GM21367 (cell line): ENCODE data around the gene CD99.

Experiments used
- ATAC-seq: cut with Tn5 transposase; IDR thresholded peaks from one replicate; pipeline ENCODE4 v1.9.1; 2021; ENCODE audit not compliant: unreplicated experiment

CD99 gene, protein sequence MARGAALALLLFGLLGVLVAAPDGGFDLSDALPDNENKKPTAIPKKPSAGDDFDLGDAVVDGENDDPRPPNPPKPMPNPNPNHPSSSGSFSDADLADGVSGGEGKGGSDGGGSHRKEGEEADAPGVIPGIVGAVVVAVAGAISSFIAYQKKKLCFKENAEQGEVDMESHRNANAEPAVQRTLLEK

DNA sequence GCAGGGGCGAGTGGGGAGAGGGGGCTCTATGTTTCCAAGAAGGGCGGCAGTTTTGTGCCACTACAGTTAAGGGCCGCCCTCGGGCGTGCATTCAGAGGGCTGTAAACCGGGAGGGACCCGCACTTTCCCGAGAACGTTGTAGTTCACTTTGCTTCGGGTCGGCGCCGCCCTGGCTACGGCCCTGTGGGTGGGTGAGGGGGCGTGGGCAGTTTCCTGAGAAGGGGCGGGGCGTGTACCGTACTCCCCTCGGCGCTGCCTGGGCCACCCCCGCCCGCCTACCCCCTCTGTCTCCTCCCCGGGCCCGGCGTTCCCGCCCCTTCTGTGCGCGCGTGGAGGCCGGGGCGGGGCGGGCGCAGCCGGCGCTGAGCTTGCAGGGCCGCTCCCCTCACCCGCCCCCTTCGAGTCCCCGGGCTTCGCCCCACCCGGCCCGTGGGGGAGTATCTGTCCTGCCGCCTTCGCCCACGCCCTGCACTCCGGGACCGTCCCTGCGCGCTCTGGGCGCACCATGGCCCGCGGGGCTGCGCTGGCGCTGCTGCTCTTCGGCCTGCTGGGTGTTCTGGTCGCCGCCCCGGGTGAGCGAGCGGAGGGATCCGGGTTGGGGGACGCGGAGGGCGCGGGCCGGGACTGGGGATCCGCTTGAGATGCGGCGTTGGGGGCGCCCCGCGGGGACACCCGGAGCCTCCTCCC, at the start of gene CD99:
CD99 (plus strand) TSS at position 440 of the 687 bp plus-strand sequence; CDS start at position 506, 66 bp downstream.
- peak; percentile 89 for ATAC-seq

DNA sequence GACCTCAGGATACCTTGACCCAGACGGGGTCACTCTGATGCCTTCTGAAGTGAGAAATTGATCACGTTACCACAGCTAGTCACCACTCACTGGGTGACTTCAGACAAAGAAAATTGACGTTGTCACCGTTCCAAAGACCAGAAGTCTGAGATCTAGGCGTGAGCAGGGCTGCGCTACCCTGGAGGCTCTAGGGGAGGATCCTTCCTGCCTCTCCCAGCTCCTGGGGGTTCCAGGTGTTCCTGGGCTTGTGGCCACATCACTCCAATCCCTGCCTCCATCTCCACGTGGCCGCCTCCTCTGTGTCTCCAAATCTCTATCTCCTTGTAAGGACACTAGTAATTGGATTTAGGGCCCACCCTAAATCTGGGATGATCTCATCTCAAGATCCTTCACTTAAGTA, 48.9 kb upstream of the CD99 start:
- no peak for ATAC-seq

DNA sequence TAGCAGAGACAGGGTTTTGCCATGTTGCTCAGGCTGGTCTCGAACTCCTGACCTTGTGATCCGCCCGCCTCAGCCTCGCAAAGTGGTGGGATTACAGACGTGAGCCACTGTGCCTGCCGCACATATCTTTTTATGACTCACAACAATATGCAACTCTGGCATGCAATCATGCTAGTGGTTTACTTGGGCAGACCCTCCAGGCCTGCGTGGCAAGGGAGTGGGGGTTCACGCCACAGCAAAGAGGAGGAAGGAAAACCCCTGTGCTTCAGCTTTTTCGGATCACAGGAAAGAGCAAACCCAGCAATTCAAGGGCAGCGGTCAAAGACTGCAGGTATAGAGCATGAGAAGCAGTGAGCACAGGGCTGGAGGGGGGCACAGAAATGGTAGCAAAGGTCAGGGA, 48.3 kb upstream of the CD99 start:
- ATAC-seq = no peak

DNA sequence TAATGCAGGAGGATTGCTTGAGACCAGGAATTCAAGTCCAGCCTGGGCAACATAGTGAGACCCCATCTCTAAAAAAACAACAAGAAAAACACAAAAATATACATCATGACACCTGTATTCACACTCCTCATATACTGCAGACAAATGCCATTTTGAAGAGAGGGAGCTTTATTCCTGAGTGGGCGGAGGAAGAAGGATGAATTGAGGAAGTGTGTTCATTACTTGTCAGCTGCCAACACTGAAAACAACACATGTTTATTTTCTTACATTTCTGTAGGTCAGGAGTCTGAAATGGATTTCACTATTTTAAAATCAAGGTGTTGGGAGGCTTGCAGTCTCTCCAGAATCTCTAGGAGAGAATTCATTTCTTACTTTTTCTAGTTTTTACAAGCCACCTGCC, 47.2 kb upstream of the CD99 start:
- ATAC-seq = no peak

DNA sequence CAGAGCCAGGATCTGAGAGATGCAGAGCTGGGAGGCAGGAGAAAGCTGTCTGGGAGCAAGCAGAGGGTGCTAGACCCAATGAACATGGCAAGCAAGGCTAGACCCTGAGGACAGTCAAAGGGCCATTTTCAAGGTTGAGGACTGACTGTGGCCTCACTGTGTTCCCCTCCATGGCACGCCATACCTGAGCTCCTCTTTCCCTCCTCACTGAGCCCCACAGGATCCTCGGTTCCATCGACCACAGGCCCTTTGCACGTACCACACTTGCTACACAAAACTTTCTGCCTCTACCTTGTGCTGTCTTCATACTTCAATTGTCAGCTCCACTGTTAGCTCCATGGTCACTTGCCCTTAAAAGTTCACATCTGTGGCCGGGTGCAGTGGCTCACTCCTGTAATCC, 45.5 kb upstream of the CD99 start:
- no peak for ATAC-seq

DNA sequence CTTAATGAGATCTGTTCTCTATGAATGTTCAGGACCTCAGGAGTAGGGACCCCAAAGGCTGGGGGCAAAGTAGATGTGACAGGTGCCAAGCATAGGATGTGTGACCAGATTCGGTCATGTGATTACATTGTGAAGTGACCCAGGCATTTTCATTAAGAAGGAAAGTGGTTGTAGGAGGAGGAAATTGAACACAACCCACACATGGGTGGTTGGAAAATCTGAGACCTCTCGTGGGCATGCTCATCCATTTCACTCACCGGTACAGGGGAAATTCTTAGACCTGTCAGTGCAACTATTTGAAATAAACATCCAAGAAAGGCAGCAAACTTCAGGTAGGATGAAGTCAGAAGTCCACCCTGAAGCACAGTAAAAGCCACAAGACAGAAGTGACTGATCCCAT, 43.5 kb upstream of the CD99 start:
- ATAC-seq = no peak

DNA sequence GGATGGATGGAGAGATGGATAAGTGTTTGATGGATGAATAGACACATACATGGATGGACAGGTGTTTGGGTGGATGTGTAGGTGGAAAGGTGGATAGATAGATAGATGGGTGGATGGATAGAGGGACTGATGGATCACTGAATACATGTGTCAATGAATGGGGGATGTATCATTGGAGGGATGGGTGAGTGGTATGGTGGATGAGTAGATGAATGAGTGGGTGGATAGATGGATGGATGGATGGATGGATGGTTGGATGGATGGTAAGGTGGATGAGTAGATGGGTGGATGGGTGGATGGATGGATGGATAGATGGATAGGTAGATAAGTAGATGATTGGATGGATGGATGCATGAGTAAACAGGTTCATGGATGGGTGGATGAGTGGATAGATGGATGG, 41.1 kb upstream of the CD99 start:
- ATAC-seq = no peak

DNA sequence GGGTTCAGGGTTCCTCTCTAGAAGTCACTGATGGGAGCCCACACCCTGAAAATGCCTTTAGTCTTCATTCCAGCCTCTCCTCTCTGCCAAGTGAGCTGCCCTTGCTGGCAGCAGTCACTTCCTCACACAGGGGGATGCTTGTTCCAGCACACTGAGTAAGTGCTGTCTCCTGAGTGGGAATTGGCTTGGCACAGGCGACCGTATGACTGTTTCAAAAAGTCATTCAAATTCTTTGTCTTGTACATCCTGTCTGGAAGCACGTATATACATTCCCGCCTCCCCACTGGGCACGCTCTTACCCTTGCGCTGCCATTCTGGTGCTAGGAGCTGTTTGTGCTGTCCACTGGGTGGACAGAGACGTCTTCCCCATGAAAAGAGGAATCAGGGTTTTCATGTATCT, 40.2 kb upstream of the CD99 start:
- no peak for ATAC-seq

DNA sequence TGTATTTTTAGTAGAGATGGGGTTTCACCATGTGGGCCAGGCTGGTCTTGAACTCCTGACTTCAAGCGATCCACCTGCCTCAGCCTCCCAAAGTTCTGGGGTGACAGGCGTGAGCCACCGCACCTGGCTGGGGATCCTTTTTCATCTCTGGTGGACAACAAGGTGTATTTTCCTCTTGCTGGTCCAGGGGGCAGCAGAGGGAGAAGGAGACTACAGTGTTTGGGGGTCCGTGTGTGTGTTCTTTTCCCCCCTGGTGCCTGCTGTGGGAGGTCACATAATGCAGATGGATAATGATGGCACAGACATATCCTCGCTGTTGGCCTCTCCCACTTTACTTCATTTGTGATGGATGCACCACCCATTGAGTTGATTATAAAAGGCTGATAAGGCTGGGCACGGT, 39.0 kb upstream of the CD99 start:
- ATAC-seq = no peak

DNA sequence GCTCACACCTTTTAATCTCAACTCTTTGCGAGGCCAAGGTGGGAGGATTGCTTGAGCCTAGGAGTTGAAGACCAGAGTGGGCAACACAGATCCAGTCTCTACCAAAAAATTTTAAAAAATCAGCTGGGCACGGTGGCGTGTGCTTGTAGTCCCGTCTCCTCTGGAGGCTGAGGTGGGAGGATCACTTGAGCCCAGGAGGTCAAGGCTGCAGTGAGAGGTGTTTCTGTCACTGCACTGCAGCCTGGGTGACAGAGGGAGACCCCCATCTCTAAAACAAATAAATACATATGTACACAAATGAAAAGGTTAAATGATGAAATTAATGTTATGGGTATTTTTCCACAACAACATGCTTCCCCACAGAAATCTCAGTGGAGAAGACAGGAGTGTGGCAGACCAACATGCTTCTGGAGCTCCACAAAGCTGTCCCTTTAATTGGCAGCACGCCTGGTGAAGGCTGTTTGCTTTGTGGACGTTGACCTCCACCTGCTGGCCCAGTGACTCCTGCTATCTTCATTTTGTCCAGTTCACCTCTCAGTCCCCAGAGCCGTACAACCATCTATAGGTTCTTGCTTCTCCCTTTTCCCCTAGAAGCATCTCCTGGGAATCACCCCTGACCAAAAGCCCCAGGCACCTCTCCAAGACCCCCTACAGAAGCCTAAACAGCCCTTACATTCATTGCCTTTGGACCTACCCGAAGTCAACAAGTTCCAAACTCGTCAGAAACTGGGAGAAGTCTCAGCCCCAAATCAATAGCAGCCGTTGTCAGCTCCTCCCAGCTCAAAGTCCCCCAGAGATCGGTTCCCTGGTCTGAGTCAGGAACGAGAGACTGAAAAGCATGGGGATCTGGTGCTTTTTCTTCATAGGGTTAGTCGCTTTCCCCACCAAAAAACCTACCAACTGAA, 36.4 kb upstream of the CD99 start:
- no peak for ATAC-seq

DNA sequence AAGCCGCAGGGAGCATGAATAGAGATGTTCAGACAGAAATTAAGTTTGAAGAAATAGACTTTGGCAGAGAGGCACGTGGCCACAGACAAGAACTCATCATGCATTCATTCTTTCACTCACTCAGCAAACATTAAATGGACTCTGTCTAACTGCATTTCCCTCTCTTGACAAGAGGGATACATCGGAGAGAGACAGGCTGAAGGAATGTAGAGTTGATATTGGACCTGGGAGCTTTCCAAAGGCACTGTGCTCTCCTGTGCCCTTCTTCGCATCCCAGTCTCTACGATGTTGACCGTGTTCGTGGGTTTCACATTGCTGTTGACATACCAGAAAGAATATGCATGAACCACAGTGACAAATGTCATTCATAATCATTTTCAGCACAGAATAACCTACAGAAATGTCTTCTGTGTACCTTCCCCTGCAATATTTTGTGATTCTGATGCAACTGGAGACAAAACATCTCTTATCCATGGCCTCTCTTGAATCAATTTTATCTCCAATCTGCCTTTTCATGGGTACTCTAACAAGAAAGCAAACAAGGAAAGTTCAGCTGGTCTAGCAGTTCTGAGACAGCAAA, 34.7 kb upstream of the CD99 start:
- no peak for ATAC-seq

DNA sequence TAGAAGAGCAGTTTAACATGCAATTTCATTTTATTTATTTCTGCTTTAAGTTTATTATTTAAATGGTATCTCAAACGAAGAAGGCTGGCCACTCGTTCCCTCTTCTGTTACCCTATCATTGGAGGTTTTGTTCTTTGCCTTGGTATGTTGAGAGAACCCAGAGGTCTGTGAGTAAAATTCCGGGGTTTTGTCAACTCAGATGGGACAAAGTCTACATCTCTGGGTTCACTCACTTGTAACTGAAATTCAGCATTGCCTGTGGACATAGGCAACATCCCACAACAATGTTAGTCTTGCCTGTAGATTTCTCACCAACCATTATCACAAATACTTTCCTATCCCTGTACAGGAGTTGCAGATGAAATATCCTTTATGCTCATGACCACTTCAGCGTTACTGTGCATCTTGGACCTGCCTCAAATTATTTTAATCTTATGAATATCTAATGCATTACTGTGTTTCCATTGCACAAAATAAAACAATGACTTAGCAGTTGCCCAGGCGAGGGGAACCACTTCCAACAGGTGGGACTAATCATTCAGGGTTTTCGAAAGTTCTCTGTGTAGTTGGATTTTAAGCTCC, 33.5 kb upstream of the CD99 start:
- ATAC-seq = no peak

DNA sequence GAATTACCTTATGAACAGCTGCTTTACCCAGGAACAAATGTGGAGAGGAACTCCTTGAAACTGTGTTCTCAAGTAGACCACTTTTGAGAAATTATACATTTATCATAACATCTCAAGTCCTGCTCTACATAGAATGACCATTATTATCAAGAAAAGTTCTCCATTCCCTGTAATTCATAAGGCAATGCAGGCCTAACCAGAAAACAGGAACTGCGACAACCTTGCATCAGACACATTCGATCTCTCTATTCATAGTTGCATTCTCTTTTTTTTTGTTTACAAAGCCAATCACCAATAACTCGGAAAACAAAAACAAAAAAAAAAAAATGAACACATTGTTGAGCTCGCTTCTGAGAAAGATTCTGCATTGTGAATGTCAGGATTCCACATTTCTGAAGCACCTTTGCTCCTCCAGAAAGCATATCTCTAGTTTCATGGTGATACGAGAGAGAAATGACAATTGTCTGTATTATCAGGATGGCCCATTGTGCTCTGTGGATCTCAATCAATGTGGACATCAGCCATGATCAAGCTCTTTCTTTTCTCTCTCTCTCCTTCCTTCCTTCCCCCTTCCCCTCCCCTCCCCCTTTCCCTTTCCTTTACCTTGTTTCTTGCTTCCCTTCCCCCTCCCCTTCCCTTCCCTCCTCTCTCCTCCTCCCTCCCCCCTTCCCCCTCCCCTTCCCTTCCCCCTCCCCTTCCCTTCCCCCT, 32.4 kb upstream of the CD99 start:
- ATAC-seq = no peak

DNA sequence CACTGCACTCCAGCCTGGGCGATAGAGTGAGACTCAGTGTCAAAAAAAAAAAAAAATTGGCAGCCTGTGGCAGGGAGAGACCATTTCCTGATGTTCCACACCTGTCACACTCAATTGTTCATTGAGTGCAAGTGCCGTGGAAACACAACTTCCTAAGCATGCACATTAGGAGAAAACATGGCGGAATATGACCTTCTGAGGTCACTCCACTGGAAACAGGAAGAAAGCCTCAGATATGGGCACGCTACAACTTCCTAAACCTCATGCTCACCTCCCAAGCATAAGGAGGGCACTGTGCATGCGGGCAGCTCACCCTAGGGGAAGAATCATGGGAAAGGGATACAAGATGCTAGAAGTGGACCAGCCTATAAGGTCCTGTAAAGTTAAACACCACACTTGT, 28.5 kb upstream of the CD99 start:
- no peak for ATAC-seq

DNA sequence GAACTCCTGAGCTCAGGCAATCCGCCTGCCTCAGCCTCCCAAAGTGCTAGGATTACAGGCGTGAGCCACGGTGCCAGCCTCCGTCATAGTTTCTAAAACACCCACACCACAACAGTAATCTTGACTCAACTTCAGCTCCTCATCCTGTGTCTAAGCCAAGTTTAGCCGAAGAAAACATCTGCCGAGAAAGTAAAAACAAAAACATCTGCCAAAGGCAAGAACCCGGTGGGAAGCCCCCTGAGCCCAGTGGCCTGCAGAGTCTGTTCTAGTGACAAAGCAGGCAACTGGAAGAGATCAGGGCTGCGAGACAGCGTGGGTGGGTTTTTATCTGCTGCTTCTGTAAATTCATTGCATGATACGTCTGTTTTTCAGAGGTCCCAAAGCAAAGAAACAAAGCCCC, 26.6 kb upstream of the CD99 start:
- ATAC-seq = no peak

DNA sequence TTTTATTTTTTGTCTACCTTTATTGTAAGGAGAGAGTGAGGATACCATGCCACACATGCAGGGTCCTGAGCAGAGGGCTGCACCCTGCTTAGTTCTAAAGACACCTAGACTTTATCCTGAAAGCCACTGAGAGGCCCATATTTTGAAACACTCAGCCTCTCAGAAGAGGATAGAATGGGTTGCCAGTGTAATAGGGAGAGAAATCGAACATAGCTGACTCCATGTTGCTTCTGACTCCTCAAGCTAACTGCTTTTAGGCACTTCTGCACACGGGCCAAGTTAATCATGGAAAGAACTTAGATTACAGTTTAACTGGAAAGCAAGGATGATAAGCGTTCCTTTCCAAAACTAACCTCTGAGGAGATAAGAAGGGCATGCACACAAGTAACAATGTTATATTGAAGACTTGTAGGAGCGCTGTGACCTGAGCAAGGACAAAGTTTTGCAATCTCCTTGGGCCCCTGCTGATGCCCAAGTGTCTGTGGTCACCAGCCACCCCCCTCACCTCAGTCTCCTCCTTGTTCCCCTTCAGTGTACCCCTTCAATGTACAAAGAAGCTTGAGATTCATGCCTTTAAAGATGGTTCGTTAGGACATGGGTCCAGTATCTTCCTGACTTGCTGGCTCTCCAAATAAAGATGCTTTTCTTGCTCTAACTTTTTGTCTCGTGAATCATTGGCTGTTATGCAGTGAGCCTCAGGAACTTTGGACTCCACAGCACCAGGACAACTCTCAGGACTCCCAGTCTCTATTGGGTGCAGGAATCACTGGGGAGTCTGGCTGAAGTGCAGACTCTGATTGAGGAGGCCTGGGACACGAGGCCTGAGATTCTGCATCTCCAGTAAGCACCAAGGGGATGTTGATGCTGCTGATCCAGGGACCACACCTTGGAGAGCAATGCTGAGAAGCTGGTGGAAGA, 25.4 kb upstream of the CD99 start:
- ATAC-seq = no peak

DNA sequence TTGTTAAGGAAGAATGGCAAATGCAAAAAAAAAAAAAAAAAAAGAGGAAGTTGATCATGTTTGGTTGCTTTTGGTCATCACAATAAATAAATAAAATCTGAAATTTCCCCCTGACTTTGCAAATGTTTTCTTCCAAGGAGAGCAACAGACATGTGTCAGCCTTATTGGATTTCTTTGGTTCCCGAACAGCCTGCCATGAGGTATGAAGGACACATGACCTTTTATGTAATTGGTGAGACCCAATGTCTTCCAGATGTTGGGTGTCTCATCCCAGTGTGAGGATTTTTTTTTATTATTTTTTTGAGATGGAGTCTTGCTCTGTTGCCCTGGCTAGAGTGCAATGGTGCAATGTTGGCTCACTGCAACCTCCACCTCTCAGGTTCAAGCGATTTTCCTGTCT, 24.6 kb upstream of the CD99 start:
- ATAC-seq = no peak

DNA sequence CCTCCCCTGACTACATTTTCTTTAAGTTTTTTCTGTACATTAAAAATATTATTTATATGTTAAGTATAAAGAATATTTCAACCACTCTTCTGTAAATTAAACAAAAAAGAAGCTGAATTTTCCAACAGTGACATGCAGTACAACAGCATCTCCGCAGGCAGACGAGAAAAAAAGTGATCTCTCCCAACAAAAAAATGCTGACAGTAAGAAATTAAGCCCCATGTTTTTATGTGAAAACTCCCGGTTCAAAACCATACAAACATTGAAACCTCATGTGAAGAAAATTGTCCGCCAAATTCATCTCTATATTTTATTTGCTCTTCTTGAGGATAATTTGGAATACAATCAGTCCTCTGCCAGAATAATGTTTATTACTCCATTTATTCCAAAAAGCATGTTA, 20.1 kb upstream of the CD99 start:
- no peak for ATAC-seq

DNA sequence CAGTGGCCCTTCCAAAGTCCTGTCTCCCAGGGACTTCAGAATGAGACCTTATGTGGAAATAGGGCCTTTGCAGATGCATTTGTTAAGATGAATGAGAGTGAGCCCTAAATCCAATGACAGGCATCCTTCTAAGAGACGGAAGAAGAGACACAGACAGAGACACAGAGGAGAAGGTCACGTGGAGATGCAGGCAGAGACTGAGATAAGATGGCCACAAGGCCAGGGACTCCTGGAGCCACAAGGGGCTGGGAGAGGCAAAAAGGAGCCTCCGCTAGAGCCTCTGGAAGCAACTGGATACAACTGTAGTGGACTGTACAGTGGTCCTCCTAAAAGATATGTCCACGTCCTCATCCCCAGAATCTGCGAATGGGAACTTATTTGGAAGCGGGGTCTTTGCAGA, 19.0 kb upstream of the CD99 start:
- no peak for ATAC-seq

DNA sequence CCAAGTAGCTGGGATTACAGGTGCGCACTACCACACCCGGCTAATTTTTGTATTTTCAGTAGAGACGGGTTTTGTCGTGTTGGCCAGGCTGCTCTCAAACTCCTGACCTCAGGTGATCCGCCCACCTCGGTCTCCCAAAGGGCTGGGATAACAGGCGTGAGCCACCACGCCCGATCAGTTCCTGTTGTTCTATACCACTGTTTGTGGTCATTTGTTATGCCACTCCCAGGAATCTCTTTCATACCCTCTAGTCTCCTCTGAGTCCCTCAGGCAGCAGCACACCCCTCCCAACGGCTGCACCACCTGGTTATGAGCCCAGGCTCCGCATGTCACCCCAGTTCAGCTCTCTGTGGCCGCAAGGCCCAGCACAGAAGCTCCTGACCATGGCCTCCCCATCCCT, 17.5 kb upstream of the CD99 start:
- no peak for ATAC-seq
